NCI-H146 treated with DMSO at 0.1 percent for 48 hours (cell line): ENCODE data around the gene AMBRA1.
A peak's percentile ranks its signal among the peaks of the same experiment; 100 is the strongest.

ENCODE experiments used
- DNase-seq: peaks from one replicate; lab custom pipeline; 2025; ENCODE audit not compliant: unreplicated experiment; lab: John Stamatoyannopoulos, UW

Gene AMBRA1

DNA sequence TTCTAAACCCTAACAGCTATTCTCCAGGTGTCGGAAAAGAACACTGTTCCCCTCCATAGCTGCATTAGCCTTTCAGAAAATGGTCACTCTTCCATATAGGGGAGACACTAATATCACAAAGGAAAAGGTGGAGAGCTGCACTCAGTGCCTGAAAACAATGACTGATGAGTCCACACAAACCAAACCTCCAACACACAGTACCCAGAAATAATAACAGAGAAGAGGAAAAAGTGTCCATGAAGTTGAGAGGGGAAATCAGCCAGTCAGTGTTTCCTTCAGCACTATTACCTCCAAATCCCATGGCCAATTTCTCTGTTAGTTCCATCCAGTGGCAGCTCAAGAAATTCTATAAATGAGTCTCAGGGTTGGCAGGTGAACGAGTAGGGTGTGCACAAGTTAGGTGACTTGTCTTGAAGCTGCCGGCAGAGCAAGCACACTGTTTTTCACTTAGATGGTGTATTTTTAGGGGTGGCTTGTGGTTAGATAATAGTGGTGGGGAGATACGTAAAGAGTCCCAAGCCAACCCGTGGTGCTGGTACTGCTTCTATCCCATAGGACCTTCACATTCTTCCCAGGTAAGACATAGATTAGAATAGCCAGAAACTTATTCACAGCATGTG lies 117.8 kb downstream of the AMBRA1 start:
- DNase-seq, result no peak

DNA sequence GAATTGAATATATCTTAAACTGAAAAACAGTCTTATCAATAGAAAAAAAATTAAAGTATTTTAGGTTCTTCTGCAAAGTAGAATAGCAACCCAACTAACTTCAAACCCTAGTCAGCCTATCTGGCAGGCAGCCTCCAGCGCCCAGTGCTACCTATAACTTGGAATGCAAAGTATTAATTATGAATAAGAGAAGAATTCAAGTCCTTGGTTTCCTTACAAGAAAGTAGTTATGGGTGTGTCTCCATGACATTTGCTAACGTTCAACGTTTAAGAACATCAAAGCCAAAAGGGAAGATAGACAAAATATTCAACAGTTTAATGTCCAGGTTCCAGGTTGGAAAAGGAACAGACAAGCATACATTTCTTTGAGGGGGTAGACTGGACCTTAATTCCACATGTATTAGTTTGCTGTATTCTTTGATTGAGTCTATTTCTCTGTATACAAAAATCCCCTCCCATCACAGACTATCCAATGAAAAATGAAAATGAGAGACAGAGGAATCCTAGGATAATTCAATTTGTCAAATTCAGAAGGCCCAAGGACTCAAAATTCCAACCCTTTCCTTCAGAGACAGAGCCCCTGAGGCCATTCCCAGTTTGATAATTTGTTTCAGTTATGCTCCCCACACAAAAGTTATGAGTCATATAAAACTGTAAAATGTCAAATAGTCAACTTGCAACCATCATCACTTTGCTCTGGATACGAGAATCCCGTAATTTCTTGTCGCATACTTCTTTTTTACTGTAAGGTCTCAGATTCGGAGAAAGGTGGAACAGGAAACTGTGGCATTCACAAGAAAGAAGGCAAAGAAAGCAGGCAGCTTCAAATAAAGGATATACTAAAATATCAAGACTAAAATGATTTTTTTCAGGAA lies 118.5 kb downstream of the AMBRA1 start:
- DNase-seq, result no peak

DNA sequence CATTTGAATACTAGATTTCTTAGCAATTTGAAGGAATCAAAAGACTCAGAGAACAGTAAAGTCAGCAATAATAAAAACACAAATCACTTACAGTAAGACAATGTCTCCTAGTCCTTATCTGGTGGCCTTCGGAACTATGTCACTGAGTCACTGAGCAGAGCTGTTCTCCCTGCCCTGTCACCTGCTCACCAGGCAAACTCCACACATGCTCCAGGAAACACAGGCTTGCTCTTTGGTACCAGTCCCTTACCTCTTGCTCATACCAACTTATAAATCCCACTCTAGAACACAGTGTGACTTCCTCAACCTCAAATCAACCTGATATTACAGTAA lies 121.2 kb downstream of the AMBRA1 start:
- no peak for DNase-seq

GRCh38 chr11:46471943-46472661 lies 121.7 kb downstream of the AMBRA1 start:
- no peak for DNase-seq

GRCh38 chr11:46469926-46470325 lies 123.9 kb downstream of the AMBRA1 start:
- DNase-seq, result no peak

DNA sequence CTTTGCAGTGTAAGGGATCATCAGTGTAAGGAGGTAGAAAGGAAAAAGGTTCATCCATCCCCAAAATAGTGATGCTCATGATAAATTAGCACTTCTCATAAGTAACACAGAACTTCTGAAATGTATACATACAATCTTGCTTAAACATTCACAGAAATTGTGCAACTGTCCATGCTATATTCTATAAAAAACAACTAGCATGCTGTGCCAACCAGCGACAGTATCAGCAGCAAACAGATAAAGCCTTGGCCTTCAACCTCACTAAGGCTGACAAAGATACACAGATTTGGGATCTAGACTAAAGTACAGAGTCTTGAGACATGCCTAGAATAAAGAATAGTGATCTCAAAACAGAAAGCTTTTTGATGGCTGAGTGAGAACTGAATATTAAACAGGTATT lies 128.1 kb downstream of the AMBRA1 start:
- no peak for DNase-seq

DNA sequence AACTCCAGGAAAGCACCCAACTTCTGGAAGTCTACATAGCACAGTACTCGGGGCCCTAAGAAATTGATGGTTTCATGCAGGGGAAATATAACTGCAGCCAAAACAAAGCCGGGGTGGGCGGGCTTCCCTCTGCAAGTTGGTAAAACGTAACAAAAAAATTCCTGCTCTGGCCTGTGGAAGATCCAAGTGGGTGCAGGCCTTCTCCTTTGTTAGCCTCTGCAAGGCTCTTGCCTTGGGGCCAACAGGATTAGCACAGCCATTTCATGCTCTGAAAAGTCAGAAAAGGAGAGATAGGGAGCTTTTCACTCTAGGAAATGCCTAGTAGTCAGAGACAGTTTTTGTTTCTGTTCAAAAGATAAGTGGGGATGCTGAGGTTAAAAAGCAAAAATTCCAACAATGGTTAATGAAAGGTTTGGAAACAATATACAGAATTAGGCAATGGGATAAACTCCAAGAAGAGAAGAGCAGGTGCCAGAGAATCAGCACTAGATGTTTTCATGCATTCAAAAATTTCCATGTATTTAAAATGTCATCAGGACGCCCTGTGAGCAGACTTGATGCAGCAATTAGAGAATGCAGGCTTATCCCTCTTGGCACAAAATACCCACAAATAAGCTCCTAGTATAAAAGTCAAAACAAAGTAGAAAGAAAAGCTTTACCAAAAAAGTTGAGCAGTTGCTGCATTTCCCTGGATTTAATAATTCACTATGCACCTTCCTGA lies 130.0 kb downstream of the AMBRA1 start:
- DNase-seq, result no peak

DNA sequence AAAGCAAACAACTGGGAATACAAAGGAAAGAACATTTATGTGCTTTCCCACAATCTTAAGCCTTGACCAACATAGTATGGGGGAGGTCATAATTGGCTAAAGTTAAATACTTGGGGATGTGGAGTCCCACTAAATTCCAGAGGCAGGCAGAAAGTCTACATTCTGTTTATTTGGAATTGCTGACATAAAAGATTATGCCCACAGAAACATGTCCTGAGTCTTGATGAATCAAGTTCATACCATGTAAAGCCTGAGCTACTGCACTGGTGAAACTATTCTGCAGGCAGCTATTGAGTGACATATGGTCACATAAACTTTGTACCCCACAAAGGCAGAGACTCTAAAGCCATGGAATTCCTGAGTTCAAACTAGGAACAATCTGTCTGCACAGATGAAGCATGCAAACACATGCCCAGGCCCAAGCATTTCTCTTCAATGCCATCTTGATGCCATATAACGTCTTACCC lies 132.3 kb downstream of the AMBRA1 start:
- no peak for DNase-seq

GRCh38 chr11:46458491-46458890 lies 135.3 kb downstream of the AMBRA1 start:
- DNase-seq, result no peak

DNA sequence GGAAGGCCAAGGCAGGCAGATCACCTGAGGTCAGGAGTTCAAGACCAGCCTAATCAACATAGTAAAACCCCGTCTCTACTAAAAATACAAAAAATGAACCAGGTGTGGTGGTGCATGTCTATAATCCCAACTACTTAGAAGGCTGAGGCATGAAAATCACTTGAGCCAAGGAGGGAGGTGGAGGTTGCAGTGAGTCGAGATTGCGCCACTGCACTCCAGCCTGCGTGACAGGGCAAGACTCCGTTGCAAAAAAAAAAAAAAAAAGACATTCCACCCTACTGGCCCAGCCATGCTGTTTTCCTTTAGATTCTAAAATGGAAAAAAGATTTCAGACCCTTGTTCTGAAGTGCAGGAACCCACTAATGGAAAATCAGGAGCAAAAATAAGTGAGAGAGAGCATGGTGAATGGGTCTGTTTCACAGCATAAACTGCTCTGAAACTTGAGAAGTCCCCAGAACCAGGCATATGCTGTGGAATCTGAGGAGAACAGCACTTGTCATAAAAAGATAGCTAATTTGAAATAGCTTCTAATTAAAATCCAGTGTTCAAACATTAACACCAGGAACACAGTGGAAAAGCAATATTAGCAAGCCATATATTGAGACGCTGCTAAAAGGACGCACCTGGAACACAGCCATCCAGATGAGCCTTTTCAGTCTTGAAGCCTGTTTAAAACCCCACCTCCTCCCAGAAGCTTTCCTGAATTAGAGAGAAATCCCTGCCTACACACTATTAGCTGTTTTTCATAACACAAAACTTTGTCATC lies 136.0 kb downstream of the AMBRA1 start:
- no peak for DNase-seq

DNA sequence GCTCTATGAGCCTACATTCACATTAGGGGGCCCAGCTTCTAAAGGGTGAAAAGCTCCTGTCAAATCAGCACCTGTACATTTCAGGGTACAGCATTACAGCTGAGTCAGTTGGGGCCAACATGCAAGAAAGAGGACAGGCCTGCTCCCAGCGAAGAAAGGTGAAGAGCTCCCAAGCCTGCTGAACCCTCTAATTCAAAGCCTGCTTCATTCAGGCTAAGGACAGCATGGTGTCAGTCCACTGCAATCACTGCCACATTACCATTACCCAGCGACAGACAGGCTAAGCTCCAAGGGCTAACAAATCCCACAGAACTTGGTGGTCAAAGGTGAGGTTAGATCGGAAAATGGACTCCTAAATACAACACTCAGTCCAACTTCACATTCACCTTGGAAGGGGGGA lies 136.8 kb downstream of the AMBRA1 start:
- no peak for DNase-seq

- DNase-seq, result no peak
Measured at GRCh38 chr11:46456269-46457001, 137.4 kb downstream of the AMBRA1 start.

DNA sequence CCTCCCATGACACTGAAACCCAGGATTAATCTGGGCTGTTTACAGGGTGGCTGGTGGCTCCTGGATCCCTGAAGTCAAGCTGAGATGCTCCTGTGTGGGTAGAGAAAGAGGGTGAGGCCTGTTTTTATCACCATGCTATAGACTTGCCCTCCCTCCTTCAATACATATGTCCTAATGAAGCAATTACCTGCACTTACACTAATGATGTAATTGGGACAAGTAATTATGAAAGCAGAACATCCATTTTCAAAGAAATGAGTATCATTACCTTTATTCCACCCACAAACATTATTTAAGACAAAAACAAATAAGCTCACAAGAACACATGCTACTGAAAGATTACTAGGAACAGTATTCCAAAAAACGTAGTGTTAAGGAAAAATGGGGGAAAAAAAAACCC lies 138.0 kb downstream of the AMBRA1 start:
- DNase-seq, result peak; percentile 10

GRCh38 chr11:46452918-46453517 lies 140.8 kb downstream of the AMBRA1 start:
- no peak for DNase-seq

GRCh38 chr11:46451759-46452158 lies 142.1 kb downstream of the AMBRA1 start:
- no peak for DNase-seq

GRCh38 chr11:46450846-46451477 lies 142.9 kb downstream of the AMBRA1 start:
- no peak for DNase-seq

GRCh38 chr11:46447544-46447943 lies 146.3 kb downstream of the AMBRA1 start:
- no peak for DNase-seq

- DNase-seq, result no peak
Measured at GRCh38 chr11:46445920-46446771, 147.7 kb downstream of the AMBRA1 start.
